GM19438 (cell line): Measurements from ENCODE around the gene BLOC1S1.

Experiments
- ATAC-seq: cut with Tn5 transposase; IDR thresholded peaks from one replicate; pipeline ENCODE4 v1.9.1; 2021; ENCODE audit warnings: low read depth; ENCODE audit not compliant: unreplicated experiment

The BLOC1S1 gene

GRCh38 chr12:55693323-55694187, 22.3 kb upstream of the BLOC1S1 start:
- ATAC-seq: no peak

GRCh38 chr12:55694188-55694515, 21.7 kb upstream of the BLOC1S1 start:
- no peak for ATAC-seq

GRCh38 chr12:55694651-55695050, 21.2 kb upstream of the BLOC1S1 start:
- ATAC-seq: no peak

- ATAC-seq: no peak
These were observed 20.5 kb upstream of the BLOC1S1 start for GRCh38 chr12:55695349-55695748.

- no peak for ATAC-seq
These were observed 19.7 kb upstream of the BLOC1S1 start for GRCh38 chr12:55696141-55696540.

- no peak for ATAC-seq
These were observed 18.9 kb upstream of the BLOC1S1 start for GRCh38 chr12:55696796-55697462.

- ATAC-seq: no peak
These were observed 18.2 kb upstream of the BLOC1S1 start for GRCh38 chr12:55697686-55698085.

- ATAC-seq: no peak
These were observed 17.4 kb upstream of the BLOC1S1 start for GRCh38 chr12:55698241-55698955.

- no peak for ATAC-seq
These were observed 16.9 kb upstream of the BLOC1S1 start for GRCh38 chr12:55698965-55699364.

- no peak for ATAC-seq
These were observed 16.3 kb upstream of the BLOC1S1 start for GRCh38 chr12:55699471-55700055.

- ATAC-seq: no peak
These were observed 15.4 kb upstream of the BLOC1S1 start for GRCh38 chr12:55700255-55701018.

- no peak for ATAC-seq
These were observed 13.0 kb upstream of the BLOC1S1 start for GRCh38 chr12:55702861-55703260.

GRCh38 chr12:55703288-55703687, 12.6 kb upstream of the BLOC1S1 start:
- ATAC-seq: no peak

GRCh38 chr12:55703901-55704761, 11.7 kb upstream of the BLOC1S1 start:
- ATAC-seq: no peak

- ATAC-seq: no peak
These were observed 10.8 kb upstream of the BLOC1S1 start for GRCh38 chr12:55704824-55705718.

- ATAC-seq: no peak
These were observed 10.0 kb upstream of the BLOC1S1 start for GRCh38 chr12:55705782-55706402.

GRCh38 chr12:55706568-55707218, 9.2 kb upstream of the BLOC1S1 start:
- ATAC-seq: no peak
